ENCODE results near the gene LRRC18.

The LRRC18 gene

DNA sequence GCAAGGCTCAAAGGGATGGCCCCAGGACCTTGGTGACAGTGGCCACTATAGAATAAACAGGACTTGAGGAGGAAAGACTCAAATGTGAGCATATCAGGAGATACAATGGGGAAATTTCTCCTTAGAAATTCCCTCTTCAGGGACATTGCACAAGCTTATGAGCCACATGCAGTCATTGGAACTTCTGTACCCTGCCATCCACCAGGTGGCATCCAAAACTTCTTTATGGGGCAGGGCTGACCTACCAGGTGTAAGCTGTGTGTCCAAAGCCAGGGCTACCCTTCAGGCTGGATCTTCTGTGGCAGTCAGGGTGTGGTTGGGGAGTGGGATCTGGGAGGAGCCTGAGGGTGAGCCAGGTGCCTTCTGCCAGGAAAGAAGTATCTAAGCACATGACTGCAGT, 36.6 kb upstream of the LRRC18 start:
- TF ChIP-seq, protein P1, sequence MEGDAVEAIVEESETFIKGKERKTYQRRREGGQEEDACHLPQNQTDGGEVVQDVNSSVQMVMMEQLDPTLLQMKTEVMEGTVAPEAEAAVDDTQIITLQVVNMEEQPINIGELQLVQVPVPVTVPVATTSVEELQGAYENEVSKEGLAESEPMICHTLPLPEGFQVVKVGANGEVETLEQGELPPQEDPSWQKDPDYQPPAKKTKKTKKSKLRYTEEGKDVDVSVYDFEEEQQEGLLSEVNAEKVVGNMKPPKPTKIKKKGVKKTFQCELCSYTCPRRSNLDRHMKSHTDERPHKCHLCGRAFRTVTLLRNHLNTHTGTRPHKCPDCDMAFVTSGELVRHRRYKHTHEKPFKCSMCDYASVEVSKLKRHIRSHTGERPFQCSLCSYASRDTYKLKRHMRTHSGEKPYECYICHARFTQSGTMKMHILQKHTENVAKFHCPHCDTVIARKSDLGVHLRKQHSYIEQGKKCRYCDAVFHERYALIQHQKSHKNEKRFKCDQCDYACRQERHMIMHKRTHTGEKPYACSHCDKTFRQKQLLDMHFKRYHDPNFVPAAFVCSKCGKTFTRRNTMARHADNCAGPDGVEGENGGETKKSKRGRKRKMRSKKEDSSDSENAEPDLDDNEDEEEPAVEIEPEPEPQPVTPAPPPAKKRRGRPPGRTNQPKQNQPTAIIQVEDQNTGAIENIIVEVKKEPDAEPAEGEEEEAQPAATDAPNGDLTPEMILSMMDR (IDR thresholded peaks at IDR 0.05; ENCODE audit: borderline replicate concordance, insufficient read depth, low read depth, low read length): no peak
- H3K4me3 ChIP-seq (ENCODE audit: low read depth, low read length): no peak overlapping the region

DNA sequence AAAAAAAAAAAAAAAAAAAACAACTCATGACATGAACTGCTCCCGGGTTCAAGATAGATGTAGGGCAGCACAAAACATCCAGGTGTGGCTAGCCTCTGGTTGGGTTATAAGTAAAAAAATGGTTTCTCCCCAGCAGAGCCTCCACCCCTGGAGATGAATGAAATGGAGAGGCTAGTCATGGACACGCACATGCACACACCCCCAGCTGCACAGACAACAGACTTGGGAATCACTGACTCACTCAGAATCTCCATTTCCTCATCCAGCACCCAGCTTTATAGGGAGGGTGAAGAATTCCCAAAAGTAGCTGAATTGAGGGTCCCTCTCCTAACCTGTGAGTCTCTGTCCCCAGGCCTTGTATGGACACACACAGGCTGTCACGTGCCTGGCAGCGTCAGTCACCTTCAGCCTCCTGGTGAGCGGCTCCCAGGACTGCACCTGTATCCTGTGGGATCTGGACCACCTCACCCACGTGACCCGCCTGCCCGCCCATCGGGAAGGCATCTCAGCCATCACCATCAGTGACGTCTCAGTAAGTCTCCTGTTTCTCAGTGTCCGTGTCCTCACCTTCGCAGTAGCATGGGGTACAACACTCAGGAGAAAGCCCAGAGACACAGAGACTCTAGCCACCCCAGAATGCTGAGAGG, 35.0 kb upstream of the LRRC18 start:
- TF ChIP-seq, protein P1 (IDR thresholded peaks at IDR 0.05; ENCODE audit: borderline replicate concordance, insufficient read depth, low read depth, low read length): no peak
- no peak overlapping the region for H3K4me3 ChIP-seq (ENCODE audit: low read depth, low read length)

DNA sequence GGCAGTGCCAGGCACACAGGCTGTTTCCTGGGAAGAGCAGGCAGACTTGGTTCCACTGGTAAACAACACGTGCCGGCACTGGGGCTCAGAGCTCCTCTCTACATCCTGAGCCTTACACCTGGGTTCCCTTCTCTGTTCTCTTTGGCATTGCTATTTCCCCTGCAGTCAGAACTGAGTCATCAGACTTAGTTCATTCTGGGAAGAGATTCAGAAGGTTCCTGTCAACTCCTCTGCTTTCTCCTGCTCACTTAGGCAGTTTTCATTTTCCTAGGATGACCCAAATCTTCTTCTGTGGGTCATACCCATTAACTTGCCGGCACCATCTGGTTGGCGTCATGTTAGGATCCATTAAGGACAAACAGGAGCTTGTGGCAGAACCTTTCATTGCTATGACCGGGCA, 33.4 kb upstream of the LRRC18 start:
- TF ChIP-seq, protein P1 (IDR thresholded peaks at IDR 0.05; ENCODE audit: borderline replicate concordance, insufficient read depth, low read depth, low read length): no peak
- H3K4me3 ChIP-seq (ENCODE audit: low read depth, low read length): no peak overlapping the region

DNA sequence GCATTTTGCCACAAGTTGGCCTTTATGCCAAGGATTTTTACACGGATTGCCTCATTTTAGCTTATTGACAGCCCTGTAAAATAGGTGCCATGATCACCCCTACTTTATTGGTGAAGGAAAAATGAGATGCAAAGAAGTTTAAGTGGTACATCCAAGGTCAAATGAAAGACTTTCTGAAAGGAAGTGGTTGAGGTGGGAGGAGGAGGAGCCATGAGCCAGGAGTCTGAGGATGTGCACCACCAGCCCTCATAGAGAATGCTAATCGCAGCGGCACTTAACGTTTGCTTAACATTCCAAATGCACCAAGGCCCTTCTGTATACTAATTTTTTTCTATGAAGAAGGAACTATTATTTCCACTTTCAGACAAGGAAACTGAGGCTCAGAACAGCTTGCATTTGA, 31.0 kb upstream of the LRRC18 start:
- H3K4me3 ChIP-seq (ENCODE audit: low read depth, low read length): no peak overlapping the region
- TF ChIP-seq, protein P1 (IDR thresholded peaks at IDR 0.05; ENCODE audit: borderline replicate concordance, insufficient read depth, low read depth, low read length): no peak

DNA sequence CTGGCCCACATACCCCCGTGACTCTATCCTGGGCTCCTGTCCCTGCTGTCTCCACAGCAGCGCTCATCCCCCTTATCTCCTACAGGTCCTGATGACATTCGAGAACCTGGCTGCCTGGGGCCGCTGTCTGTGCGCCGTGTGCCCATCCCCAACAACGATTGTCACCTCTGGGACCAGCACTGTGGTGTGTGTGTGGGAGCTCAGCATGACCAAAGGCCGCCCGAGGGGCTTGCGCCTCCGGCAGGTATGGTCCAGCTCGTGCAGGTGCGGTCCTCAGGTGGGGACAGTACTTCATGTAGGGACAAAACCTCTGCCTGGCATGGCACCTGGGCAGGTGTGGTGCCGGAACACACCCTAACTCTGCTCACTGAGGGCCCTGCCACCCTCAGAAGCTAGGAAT, 30.4 kb upstream of the LRRC18 start:
- TF ChIP-seq, protein P1 (IDR thresholded peaks at IDR 0.05; ENCODE audit: borderline replicate concordance, insufficient read depth, low read depth, low read length): no peak
- no peak overlapping the region for H3K4me3 ChIP-seq (ENCODE audit: low read depth, low read length)

DNA sequence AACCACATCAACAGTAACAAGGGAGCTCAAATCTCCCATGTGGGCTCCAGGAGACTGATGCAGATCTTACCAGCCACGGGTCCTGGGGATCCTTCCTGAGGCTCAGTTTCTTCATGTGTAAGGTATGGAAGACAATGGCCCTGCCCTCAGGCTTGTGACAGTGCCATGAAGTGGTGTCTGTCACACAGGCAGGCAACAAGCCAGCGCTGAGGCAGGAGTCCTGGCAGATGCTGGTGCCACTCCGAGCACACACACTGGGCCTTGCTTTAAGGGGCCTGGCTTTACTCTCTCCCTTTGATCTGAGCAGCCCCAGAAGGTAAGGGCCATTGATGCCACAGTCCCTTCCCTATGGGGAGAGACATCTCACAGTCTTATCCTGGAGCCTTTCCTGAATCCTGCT, 28.4 kb upstream of the LRRC18 start:
- TF ChIP-seq, protein P1 (IDR thresholded peaks at IDR 0.05; ENCODE audit: borderline replicate concordance, insufficient read depth, low read depth, low read length): no peak
- H3K4me3 ChIP-seq (ENCODE audit: low read depth, low read length): no peak overlapping the region

DNA sequence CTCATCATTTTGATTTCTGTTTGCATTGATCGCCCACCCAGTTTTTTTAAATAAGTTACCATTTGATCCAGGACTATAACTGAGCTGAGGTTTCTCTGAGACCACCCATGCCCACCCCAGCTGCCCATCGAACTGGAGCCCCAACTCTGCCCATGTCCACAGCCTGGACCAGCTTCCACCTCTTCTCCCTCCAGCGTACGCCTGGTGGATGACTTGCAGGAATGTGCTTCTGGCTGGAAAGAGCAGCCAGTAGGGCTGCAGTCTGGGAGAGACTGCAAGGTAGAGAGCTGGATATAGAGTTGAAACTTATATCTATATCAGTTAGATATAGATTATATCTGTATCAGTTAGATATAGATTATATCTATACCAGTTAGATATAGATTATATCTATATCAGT, 25.8 kb upstream of the LRRC18 start:
- TF ChIP-seq, protein P1 (IDR thresholded peaks at IDR 0.05; ENCODE audit: borderline replicate concordance, insufficient read depth, low read depth, low read length): no peak
- H3K4me3 ChIP-seq (ENCODE audit: low read depth, low read length): no peak overlapping the region

All from GM12875 (cell line).